ENCODE measurements around the gene JMJD4. TPM values are rescaled to one million over a fixed set of nuclear protein-coding genes. Genes with fewer than 3 reads are reported as not detected.

The JMJD4 gene
- total RNA-seq, 1 experiment from 2014 or later, result 14.3 TPM

- Histone ChIP-seq H3K27me3 (ENCODE audit: insufficient read depth, low read length) (no peaks in the 10 kb centered on the region), H3K4me3 (replicated peaks in 1 of 2; ENCODE audit: low read depth in 1 of 2, low read length in 2 of 2) (no peak overlapping the region), H3K9me2 (ENCODE audit: insufficient read depth) (no peaks in the 10 kb centered on the region), H2AFZ (ENCODE audit: low read depth, low read length, poor library complexity, severe bottlenecking) (no peak overlapping the region), H3K9ac (ENCODE audit: low read length) (no peak overlapping the region), H3K36me3 (ENCODE audit: control insufficient read depth in 1 of 2, insufficient read depth in 2 of 2, low read length in 2 of 2) (peaks cover 3 to 16% of the 10 kb centered on the region in 2 experiments; a peak in 3 of 4 replicates), H3K27ac (ENCODE audit: low read depth, low read length) (peak overlapping the region; percentile 15; the same call in 1 of the 2 replicates), H3K79me2 (ENCODE audit: insufficient read depth, low read length) (peaks cover 28% of the 10 kb centered on the region), H4K20me1 (ENCODE audit: insufficient read depth) (no peaks in the 10 kb centered on the region), H3K4me1 (ENCODE audit: control insufficient read depth in 1 of 2, insufficient read depth in 2 of 2, low read length in 2 of 2) (peaks cover 11 to 42% of the 10 kb centered on the region in 2 experiments), H3K4me2 (ENCODE audit: low read length) (peak overlapping the region; percentile 78; the same call in 1 of the 2 replicates), H3K9me3 (ENCODE audit: control insufficient read depth in 1 of 2, insufficient read depth in 1 of 2, low read depth in 1 of 2, low read length in 2 of 2) (no peaks in the 10 kb centered on the region)
- BruUV-seq (replicated peaks), result no TSS peak
- peak; percentile 27 for DNase-seq (ENCODE audit: low read depth, low spot score)
- ChIA-PET CTCF (interaction anchor here (1.3 kb wide), 1 partner anchor 248 kb away, joined by 4 read pairs; no protein-coding TSS in a partner anchor), RAD21 (ENCODE audit: low non-redundant PET in 1 of 2, low total read pairs in 2 of 2, uncharacterized antibody in 2 of 2, unreplicated experiment in 2 of 2) (no interaction called here), POLR2A (no interaction called here)
- peak in 2 of 3 experiments; percentile 77 to 83; a peak in 4 of 6 replicates for TF ChIP-seq CTCF (IDR thresholded peaks at IDR 0.05 in 2 of 3, conservative IDR thresholded peaks at IDR 0.05 in 1 of 3; ENCODE audit: borderline replicate concordance in 1 of 3, insufficient read depth in 1 of 3, low read depth in 2 of 3, low read length in 2 of 3)
- peak; percentile 6; the same call in 1 of the 2 replicates for TF ChIP-seq POLR2AphosphoS5 (IDR thresholded peaks at IDR 0.05; ENCODE audit: low read depth, low read length)
- peak; percentile 33 for TF ChIP-seq POLR2A (IDR thresholded peaks at IDR 0.05; ENCODE audit: borderline replicate concordance, extremely low read depth, insufficient read depth, insufficient read length)
- no peak for TF ChIP-seq CEBPB (IDR thresholded peaks at IDR 0.05; ENCODE audit: low read depth)
- intact Hi-C loops (cut with micrococcal nuclease), result loop anchor here (5.0 kb wide), 2 partner anchors 168 to 248 kb away; partner anchors contain the start of gene ZNF678
- ATAC-seq, result peak; percentile 35
These were observed 5.0 kb downstream of the JMJD4 start for GRCh38 chr1:227729881-227730629.
